GM21786 (cell line): ENCODE results near the gene AXIN1.
"Not testable (repeated sequence)": the region's sequence is repeated elsewhere in the genome, so short reads cannot be mapped to it uniquely, and the experiment has no call there.

Experiments
- ATAC-seq: cut with Tn5 transposase; IDR thresholded peaks from one replicate; pipeline ENCODE4 v1.9.1; 2021; ENCODE audit not compliant: unreplicated experiment

AXIN1 gene

DNA sequence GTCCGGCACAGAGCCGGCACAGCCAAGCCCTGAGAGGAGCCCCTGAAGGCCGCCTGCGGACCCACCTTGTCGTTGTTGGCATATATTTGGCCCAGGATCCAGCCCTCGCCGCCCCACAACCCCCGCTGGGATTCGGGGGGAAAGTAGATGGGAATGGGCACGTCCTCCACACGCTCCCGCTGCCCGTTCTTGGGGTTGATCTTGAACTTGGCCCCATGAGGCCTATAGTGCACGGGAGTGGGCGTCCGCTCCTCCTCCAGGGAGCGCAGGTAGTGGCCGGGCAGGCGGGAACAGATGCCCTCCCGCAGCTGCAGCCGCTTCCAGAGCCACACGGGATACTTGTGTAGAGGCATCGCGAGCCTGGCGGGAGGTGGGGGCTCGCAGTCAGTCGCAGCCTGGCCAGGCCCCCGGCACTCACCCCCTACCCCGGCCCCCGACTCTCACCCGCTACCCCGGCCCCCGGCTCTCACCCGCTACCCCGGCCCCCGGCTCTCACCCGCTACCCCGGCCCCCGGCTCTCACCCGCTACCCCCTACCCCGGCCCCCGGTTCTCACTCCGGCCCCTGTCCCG lies 17.4 kb upstream of the AXIN1 start:
- ATAC-seq, result no peak

GRCh38 chr16:369275-369865 lies 16.8 kb upstream of the AXIN1 start:
- ATAC-seq, result no peak

DNA sequence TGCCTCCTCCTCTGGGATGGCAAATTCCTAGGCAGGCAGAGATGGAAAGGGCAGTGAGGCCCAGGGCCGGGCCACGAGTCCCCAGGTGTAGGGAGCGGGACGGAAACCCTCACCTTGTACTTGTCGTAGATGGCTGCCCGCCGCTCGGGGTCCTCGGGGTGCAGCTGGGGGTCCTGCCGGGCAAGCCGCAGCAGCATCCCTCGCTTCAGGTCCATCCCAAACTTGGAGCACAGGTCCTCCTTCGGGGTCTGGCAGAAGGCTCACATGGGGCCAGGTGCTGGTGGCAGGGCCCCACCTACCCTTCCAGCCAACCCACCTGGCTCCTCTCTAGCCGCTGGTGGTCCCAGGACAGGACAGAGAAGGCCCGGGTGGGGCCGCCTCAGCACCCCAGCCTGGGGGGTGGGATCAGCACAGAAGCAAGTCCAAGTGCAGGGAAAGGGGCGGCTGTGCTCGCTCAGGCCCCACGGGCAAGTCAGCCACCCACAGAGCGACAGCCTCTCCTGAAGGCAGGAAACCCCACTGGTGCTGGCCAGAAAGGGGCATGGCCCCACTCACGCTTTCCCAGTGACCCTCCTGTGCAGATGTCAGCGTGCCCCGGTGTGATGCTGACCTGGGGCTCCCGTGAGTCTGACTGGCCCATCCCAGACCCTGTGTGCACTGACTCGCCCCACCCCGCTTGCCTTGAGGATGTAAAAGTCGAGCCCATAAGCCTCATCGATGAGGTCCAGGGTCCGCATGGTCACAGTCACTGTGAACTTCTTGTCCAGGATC lies 16.1 kb upstream of the AXIN1 start:
- ATAC-seq, result no peak

DNA sequence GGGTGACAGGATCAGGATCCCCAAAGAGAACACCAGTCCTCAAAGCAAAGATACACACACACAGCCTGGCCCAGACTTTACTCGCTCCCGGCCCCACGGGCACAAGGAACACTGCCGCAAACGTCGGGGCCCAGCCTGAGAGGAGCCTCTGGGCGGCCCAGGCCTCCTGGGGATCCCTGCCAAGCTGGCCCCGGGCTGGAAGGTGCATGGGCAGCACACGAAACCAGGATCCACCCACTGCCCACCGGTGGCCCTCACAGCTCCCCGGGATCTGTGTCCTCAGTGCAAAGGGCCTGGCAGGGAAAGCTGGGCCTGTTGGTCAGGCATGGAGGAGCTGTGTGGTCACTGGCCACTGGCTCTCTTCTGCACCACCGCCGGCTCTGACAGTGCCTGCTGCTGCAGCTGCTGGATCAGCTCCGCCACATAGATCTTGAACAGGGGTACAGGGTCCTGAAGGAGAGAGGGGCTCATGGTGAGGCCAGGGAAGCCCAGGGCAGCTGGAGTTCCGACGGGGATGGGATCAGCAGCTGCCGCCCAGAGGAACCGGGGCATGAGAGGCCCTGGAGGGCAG lies 14.9 kb upstream of the AXIN1 start:
- ATAC-seq, result no peak

DNA sequence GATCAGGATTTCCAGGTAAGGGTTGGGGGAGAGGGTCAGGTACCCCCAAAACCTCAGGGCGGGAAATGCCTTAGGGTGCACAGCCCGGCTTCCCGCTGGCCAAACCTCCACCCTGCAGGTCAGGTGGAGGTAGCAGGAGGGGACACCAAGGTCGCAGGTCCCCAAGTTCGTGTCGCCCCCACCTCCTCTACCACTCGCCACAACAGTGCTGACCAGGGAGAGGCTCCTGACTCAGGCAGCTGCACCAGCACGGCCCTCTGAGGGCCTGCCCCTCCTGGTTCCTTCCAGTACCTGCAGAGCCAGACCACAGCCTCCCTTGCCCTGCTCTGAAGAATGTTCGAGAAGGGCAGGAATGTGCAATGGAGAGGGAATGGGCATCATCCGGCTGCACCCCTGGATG lies 14.0 kb upstream of the AXIN1 start:
- ATAC-seq, result no peak

GRCh38 chr16:364595-365491 lies 12.3 kb upstream of the AXIN1 start:
- no peak for ATAC-seq

GRCh38 chr16:363766-364490 lies 11.4 kb upstream of the AXIN1 start:
- no peak for ATAC-seq

- ATAC-seq, result no peak
Measured at GRCh38 chr16:363110-363765, 10.7 kb upstream of the AXIN1 start.

DNA sequence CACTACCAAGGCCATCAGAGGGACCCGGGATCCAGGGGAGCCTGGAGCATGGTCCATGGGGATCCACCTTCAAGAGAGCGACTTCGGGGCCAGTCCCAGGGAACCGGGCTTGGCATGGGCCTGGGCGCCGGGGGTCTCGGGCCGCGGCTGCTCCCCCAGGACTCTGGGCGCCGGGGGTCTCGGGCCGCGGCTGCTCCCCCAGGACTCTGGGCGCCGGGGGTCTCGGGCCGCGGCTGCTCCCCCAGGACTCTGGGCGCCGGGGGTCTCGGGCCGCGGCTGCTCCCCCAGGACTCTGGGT lies 10.1 kb upstream of the AXIN1 start:
- ATAC-seq, result not testable (repeated sequence)

DNA sequence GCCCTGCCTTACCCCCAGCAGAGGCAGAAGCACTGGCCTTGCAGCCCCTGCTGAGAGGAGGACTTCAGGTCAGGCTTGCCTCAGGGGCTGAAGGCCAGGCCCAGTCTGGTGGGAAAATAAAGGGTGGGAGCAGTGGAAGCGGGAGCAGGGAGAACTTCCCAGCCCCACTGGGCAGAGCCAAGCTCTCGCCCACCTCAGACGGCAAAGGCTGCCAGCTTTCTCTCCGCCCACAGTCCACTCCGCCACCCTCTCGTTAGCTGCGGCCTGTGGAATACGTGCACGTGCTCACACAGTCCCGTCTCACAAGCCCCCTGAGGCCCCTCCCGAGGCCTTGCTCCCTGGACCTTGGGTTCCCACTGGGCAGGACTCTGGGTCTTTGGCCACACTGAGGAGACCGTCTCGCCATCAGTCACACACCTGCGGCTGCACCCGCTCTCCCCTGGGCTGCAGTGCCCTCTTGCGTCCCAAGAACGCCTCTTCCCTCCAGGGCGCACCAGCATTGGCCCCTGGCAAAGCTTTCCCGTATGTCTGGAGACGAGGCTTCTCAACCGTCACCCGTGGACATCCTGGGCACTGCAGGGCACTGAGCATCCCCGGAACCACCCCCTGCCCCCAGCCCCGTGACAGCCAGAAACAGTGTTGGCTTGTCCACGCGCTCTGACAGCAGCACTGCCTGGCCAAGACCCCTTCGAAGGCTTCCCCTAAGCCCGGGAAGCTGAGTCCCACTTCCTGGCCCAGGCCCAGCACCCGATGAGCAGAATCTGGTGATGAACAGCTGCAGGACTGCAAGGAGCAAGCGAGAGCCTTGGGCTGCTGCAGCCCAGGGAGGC lies 9.6 kb upstream of the AXIN1 start:
- no peak for ATAC-seq

- no peak for ATAC-seq
Measured at GRCh38 chr16:361341-361871, 8.9 kb upstream of the AXIN1 start.

DNA sequence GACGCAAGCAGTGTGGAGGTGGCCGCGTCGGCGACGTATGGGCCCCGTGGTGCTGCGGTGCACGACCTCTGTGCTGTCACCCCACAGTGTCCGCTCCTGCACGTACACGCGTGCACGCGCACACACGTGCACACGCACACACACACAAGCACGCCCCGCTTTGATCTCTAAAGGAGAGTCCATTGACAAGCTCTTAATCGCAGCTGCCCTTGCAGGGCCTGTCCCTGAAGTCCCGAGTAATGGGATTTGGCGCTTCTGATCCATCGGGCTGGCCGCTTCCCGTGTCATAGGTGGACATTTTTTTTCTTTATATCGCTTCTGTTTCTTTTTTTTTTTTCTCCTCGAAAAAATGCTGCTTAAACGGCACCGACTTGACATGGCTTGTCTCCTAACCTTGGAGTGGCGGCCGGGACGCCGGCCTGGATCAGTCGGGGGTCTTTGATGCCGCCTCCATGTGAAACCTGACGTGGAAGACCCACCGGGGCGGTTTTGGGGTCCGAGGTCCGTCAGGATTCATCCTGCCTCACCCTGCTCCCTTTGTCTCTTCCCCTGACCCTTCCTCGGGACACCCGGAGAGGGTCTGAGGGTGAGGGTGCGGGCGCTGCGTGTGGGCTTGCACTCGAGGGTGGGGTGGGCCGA lies 8.3 kb upstream of the AXIN1 start:
- ATAC-seq, result no peak

DNA sequence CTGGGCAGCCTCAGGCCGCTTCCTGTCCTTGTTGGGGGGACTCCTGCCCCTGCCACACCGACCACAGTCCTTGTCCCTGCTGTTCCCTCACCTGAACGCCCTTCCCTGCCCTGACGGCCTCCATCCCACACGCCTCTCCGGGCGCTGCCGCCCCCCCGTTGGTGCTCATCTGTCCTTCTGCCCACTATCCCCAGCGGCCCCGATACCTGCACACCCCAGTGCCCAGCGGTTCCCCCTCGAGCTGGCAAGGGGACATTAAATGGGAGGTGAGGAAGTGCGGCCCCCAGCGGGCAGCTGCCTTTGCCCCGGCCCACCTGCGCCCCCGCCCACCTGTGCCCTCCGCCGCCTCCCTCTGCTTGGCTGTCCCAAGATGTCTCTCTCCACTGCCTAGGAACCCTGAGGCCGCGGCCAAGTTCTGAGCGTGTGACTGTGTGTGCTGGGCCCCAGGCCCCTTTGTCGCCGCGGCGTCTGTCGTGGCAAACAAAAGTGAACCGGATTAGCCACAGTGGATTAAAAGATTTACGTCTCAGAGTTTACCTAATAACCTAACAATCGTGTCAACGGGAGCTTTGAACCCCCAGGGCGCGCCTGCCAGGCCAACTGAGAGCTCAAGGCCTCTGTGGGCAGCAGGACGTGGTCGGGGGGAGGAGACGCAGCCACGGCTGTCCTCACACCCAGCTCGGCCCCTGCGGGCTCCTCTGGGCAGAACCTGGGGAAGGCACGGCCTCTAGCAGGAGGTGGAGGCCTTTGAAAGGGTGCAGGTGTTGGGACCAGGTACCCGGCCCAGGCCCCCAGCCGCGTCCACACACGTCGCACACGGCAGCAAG lies 7.6 kb upstream of the AXIN1 start:
- no peak for ATAC-seq

DNA sequence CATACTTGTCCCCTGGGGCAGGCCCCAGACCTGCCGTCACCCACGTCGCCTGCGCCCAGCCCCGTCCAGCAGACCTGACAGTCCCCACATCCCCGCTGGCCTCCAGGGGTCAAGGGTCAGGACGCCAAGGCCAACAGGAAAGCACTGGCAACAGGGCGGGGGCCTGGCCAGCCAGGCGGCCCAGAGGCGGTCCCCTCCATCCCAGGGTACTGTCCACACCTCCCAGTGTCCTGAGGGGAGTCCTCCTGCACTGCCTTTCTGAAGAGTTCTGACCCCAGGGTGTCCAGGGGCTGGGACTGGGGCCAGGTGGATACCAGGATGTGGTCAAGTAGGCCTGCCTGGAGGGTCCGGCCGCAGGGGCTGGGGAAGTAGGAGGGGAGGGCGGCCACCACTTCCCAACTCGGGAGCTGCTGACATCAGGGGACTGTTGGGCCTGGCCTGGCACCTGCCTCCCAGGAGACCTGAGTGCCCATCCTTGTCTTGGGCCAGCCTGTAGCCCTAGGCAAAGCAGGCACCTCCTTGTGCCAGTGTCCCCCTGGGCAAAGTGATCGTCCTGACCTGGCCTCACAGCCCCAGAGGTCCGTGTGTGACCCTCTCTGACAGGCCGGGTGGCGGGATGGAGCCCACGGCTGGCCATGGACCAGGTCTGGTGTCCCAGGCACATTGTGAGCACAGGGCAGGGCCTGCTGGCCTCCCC lies 6.7 kb upstream of the AXIN1 start:
- ATAC-seq, result no peak

GRCh38 chr16:356741-357140 lies 4.2 kb upstream of the AXIN1 start:
- no peak for ATAC-seq

GRCh38 chr16:354971-355461 lies 2.5 kb upstream of the AXIN1 start:
- ATAC-seq, result no peak

DNA sequence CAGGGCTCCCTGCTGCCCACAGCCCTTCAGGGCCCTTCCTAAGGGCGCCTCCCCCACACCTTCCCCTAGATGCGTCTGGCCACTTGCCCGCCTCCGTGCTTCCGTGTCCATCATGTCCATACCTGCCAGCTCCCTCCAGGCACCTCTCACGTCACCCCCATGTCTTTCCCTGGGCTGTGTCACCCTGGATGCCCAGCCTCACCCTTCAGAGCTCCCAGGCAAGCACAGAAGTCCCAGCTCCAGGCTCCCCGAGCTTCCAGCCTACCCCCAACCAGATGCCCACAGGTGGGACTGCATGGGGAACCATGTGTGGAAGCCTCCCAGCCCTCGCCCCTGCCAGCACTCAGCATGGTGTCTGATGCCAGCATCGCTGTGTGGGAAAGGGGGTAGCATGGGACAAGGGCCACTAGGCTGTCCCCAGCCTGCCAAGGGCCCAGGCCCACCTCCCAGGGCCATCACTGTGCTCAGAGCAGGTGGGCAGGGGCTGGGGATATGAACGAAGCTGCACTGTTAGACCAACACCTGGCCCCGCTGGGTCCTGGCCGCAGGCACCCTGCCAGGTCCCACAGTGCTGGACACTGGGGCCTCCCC lies 1.9 kb upstream of the AXIN1 start:
- ATAC-seq, result no peak
